Upper lobe of right lung (tissue), 1 donor: ENCODE results near the gene MXRA7. TPM values are rescaled to one million over a fixed set of nuclear protein-coding genes. Genes with fewer than 3 reads are reported as not detected.
"Not testable (repeated sequence)": the region's sequence is repeated elsewhere in the genome, so short reads cannot be mapped to it uniquely, and the experiment has no call there.

Source experiments
- ATAC-seq: fragments of 200-7000 bp; cut with Tn5 transposase; one replicate; pipeline ENCODE4 v1.9.1; 2020; ENCODE audit warnings: mild to moderate bottlenecking, moderate library complexity
- DNase-seq: peaks from one replicate; pipeline ENCODE4 v3.0.0-alpha.2; 2020
- H3K27ac ChIP-seq: fragments of 200-600 bp; one replicate; pipeline ENCODE4 v1.8.0; 2022
- H3K27me3 ChIP-seq: fragments of 200-600 bp; one replicate; pipeline ENCODE4 v1.8.0; 2022; ENCODE audit warnings: mild to moderate bottlenecking
- H3K36me3 ChIP-seq: fragments of 200-600 bp; one replicate; pipeline ENCODE4 v1.8.0; 2022
- H3K4me1 ChIP-seq: fragments of 200-600 bp; one replicate; pipeline ENCODE4 v1.8.0; 2022
- H3K4me3 ChIP-seq: fragments of 200-600 bp; one replicate; pipeline ENCODE4 v1.8.0; 2022; ENCODE audit warnings: mild to moderate bottlenecking
- H3K9me3 ChIP-seq: fragments of 200-600 bp; one replicate; pipeline ENCODE4 v1.8.0; 2022
- intact Hi-C: fragments of 100-400 bp; cut with DNase I; formaldehyde crosslinking; loops from one replicate; pipeline ENCODE4 v1.11.0; 2022
- total RNA-seq: library from RNA; stranded (reverse); fragmentation: NEBNext Ultra II Directional; extraction: Animal tissue kit (Norgen Biotek cat#: 25700); gene quantifications from one replicate; pipeline ENCODE4 v1.2.1, GENCODE V29; 2021
- TF ChIP-seq, protein P1 (sequence below): fragments of 200-600 bp; IDR thresholded peaks from one replicate; pipeline ENCODE4 v1.8.0; 2022; ENCODE audit warnings: antibody characterized with exemption
- donor health status: DM: no; HTN: yes; CAD: no; lungs with severe emphysema.

MXRA7 gene
- total RNA-seq, 1 donor from 2014 or later = 159 TPM

DNA sequence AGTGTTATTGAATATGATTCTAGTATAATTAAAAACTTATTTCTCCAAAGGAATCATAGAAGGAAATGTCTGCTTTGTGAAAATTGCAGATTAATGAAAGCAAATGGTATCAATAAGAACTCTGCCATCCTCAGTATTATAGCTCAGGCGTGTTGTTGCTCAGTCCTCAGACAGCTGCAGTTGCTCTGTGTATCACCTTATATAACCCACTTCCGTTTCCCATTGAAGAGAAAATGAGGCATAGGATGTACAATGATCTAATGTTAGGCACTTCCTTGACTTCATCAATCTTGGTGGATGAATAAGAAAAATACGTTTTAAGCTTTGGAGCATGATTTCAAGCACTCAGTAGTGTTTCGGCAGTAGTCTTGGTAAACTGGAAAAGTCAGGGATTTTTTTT lies 41.2 kb upstream of the MXRA7 start:
- no peaks in the 10 kb centered on the region for H3K9me3 ChIP-seq
- H3K27ac ChIP-seq = no peak overlapping the region
- no peaks in the 10 kb centered on the region for H3K4me1 ChIP-seq
- TF ChIP-seq, protein P1, sequence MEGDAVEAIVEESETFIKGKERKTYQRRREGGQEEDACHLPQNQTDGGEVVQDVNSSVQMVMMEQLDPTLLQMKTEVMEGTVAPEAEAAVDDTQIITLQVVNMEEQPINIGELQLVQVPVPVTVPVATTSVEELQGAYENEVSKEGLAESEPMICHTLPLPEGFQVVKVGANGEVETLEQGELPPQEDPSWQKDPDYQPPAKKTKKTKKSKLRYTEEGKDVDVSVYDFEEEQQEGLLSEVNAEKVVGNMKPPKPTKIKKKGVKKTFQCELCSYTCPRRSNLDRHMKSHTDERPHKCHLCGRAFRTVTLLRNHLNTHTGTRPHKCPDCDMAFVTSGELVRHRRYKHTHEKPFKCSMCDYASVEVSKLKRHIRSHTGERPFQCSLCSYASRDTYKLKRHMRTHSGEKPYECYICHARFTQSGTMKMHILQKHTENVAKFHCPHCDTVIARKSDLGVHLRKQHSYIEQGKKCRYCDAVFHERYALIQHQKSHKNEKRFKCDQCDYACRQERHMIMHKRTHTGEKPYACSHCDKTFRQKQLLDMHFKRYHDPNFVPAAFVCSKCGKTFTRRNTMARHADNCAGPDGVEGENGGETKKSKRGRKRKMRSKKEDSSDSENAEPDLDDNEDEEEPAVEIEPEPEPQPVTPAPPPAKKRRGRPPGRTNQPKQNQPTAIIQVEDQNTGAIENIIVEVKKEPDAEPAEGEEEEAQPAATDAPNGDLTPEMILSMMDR = no peak
- H3K36me3 ChIP-seq = peaks cover 31% of the 10 kb centered on the region
- no peaks in the 10 kb centered on the region for H3K27me3 ChIP-seq
- ATAC-seq (no peak), DNase-seq (no peak)
- H3K4me3 ChIP-seq = no peak overlapping the region
- intact Hi-C loops = no loop called here

- TF ChIP-seq, protein P1 = no peak
- peaks cover 31% of the 10 kb centered on the region for H3K36me3 ChIP-seq
- no peak for DNase-seq
- no peaks in the 10 kb centered on the region for H3K9me3 ChIP-seq
- no peak overlapping the region for H3K27ac ChIP-seq
- intact Hi-C loops = no loop called here
- no peak overlapping the region for H3K4me3 ChIP-seq
- H3K27me3 ChIP-seq = no peaks in the 10 kb centered on the region
- ATAC-seq = no peak
- H3K4me1 ChIP-seq = no peaks in the 10 kb centered on the region
Observed at GRCh38 chr17:76751416-76751993, 40.7 kb upstream of the MXRA7 start.

DNA sequence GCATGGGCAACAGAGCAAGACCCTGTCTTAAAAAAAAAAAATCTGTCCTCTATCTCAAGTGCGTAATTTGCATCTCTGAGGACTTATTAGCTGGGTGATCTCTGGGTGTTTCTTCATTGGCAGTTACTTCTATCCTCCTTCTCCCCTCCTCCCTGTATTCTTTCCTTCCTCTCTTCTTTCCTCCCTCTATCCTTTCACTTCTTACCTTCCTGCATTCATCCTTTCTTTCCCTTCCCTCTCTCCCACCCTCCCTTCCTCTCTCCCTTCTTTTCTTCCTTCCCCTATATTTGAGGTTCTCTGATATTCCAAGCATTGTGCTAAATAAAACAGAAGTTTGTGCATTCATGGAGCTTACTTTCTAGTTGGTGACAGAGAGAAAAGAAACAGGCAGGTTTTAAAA lies 37.9 kb upstream of the MXRA7 start:
- H3K36me3 ChIP-seq = peaks cover 35% of the 10 kb centered on the region
- no peak overlapping the region for H3K27ac ChIP-seq
- H3K9me3 ChIP-seq = no peaks in the 10 kb centered on the region
- H3K4me3 ChIP-seq = no peak overlapping the region
- ATAC-seq (no peak), DNase-seq (no peak)
- TF ChIP-seq, protein P1 = no peak
- H3K27me3 ChIP-seq = no peaks in the 10 kb centered on the region
- intact Hi-C loops = no loop called here
- H3K4me1 ChIP-seq = no peaks in the 10 kb centered on the region

DNA sequence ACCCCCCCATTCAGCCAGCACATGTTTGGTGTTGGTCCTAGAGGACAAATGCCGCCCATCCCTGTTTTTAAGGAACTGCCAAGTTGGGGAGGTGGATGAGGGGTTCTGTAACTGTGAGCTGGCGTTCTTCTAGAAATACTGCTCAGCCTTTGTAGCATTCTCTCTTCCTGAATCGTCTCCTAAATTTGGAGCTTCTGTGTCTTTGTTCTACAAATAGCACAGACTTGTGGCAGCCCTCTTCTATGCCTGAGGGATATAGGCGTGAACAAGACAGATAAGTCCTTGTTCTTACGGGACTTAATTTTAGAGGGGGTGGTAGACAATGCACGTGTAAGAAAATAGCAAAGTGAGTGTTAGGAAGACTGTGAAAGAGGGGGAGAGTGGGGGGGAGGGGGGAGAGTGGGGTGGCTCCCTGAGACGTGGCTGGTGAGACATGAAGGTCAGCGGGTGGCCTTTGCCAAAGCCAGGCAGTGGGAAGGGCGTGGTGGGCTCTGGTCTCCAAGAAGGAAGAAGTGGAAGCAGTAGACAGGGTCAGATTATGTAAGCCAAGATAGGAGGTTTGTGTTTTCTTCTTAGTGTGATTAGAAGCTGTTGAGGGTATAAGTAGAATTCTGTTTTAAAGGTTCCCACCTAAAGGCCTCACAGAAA lies 37.1 kb upstream of the MXRA7 start:
- no peaks in the 10 kb centered on the region for H3K4me1 ChIP-seq
- ATAC-seq = peak; percentile 57
- peaks cover 40% of the 10 kb centered on the region for H3K36me3 ChIP-seq
- no peaks in the 10 kb centered on the region for H3K27me3 ChIP-seq
- no peak for DNase-seq
- H3K9me3 ChIP-seq = no peaks in the 10 kb centered on the region
- H3K27ac ChIP-seq = no peak overlapping the region
- no peak overlapping the region for H3K4me3 ChIP-seq
- TF ChIP-seq, protein P1 = no peak
- intact Hi-C loops = no loop called here

DNA sequence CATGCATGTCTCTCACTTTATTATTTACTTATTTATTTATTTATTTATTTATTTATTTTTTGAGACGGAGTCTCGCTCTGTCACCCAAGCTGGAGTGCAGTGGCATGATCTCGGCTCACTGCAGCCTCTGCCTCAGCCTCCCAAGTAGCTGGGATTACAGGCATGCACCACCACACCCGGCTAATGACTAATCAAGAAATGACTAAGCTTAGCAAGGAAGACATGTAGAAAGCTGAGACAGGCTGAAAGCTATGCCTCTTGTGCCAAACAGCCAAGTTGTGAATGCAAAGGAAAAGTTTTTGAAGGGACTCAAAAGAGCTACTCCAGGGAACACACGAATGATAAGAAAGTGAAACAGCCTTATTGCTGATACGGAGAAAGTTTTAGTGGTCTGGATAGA lies 35.0 kb upstream of the MXRA7 start:
- DNase-seq, H3K27ac ChIP-seq, H3K4me3 ChIP-seq, H3K27me3 ChIP-seq, H3K4me1 ChIP-seq, intact Hi-C loops, ATAC-seq, H3K9me3 ChIP-seq: not testable (repeated sequence)
- peaks cover 53% of the 10 kb centered on the region for H3K36me3 ChIP-seq

DNA sequence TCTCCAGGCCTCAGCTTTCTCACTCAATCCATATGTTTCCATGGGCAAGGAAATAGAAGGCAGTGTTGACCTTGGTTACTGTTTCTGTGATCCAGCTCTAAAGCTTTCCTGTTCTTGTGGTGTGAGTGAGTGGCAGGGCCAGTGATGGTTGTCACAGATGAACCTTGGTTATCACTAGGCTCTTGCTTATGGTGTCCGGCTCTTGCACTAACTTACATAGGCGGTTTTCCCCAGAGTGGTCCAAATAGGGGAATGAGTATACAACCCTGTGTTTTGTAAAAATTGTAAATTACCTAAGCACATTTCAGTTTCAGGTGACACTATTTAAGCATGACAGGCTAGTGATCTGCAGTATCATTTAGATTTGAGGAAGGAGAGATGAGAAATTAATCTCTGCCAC lies 34.0 kb upstream of the MXRA7 start:
- no peak for DNase-seq
- no peak overlapping the region for H3K27ac ChIP-seq
- H3K4me3 ChIP-seq = no peak overlapping the region
- ATAC-seq = no peak
- intact Hi-C loops = no loop called here
- H3K9me3 ChIP-seq = no peaks in the 10 kb centered on the region
- TF ChIP-seq, protein P1 = no peak
- peaks cover 53% of the 10 kb centered on the region for H3K36me3 ChIP-seq
- peaks cover 7% of the 10 kb centered on the region for H3K4me1 ChIP-seq
- no peaks in the 10 kb centered on the region for H3K27me3 ChIP-seq
